ENCODE data around the gene CDH24. TPM values are rescaled to one million over a fixed set of nuclear protein-coding genes. Genes with fewer than 3 reads are reported as not detected.

The CDH24 gene
- polyA plus RNA-seq, 1 donor (not counting 4 experiments of a cell fraction or from before 2014, with no cell fraction given), result 3.9 TPM

GRCh38 chr14:23089498-23090253 is 32.4 kb upstream of the CDH24 start:
- dilution Hi-C loops (cut with MboI; ENCODE audit: extremely low pct_ligation_motif_present, low sequenced_read_pairs), result no loop called here
- Histone ChIP-seq H3K36me3 (ENCODE audit: control insufficient read depth in 2 of 2, extremely low read depth in 1 of 2, insufficient read depth in 2 of 2, low read length in 2 of 2) (peaks cover 18 to 55% of the 10 kb centered on the region in 2 experiments), H3K9ac (ENCODE audit: control insufficient read depth, extremely low read depth, insufficient read depth, low read length) (no peak overlapping the region)

GRCh38 chr14:23086565-23086964 is 29.2 kb upstream of the CDH24 start:
- Histone ChIP-seq H3K9me3 (ENCODE audit: control insufficient read depth, low read depth, low read length) (no peaks in the 10 kb centered on the region), H3K36me3 (ENCODE audit: control insufficient read depth in 2 of 2, extremely low read depth in 1 of 2, insufficient read depth in 2 of 2, low read length in 2 of 2) (peaks cover 18 to 57% of the 10 kb centered on the region in 2 experiments), H3K27ac (ENCODE audit: control insufficient read depth, insufficient read depth, low read length) (no peak overlapping the region), H3K79me2 (ENCODE audit: control insufficient read depth, insufficient read depth, low read length) (peaks cover 31% of the 10 kb centered on the region), H3K9ac (ENCODE audit: control insufficient read depth, extremely low read depth, insufficient read depth, low read length) (no peak overlapping the region), H3K9me1 (ENCODE audit: control insufficient read depth, extremely low read depth, insufficient read depth, low read length) (no peaks in the 10 kb centered on the region), H2AFZ (ENCODE audit: control insufficient read depth, low read length) (no peak overlapping the region), H3K27me3 (ENCODE audit: control insufficient read depth, extremely low read depth, insufficient read depth, low read length) (no peaks in the 10 kb centered on the region), H3K4me3 (ENCODE audit: control insufficient read depth in 2 of 3, extremely low read depth in 1 of 3, insufficient read depth in 2 of 3, low read depth in 1 of 3, low read length in 3 of 3) (no peak overlapping the region), H3K4me1 (ENCODE audit: control insufficient read depth, extremely low read depth, insufficient read depth, low read length) (no peaks in the 10 kb centered on the region), H3K4me2 (ENCODE audit: control insufficient read depth, extremely low read depth, insufficient read depth, low read depth, low read length) (no peak overlapping the region), H4K20me1 (ENCODE audit: control insufficient read depth, extremely low read depth, insufficient read depth, low read length) (no peaks in the 10 kb centered on the region)
- dilution Hi-C loops (cut with MboI; ENCODE audit: extremely low pct_ligation_motif_present, low sequenced_read_pairs), result no loop called here
- no peak for DNase-seq (ENCODE audit: low read depth, low spot score)
- TF ChIP-seq EZH2 (IDR thresholded peaks at IDR 0.05; ENCODE audit: low read length) (no peak), CTCF (optimal IDR thresholded peaks at IDR 0.05 in 1 of 3, IDR thresholded peaks at IDR 0.05 in 1 of 3, conservative IDR thresholded peaks at IDR 0.05 in 1 of 3; ENCODE audit: extremely low read depth in 1 of 3, insufficient read depth in 2 of 3, low read length in 3 of 3) (no peak)
- FAIRE-seq, result no peak

More at GRCh38 chr14:23089498-23090253, 32.4 kb upstream of the CDH24 start:
- Histone ChIP-seq H3K27ac (ENCODE audit: control insufficient read depth, insufficient read depth, low read length) (no peak overlapping the region), H2AFZ (ENCODE audit: control insufficient read depth, low read length) (no peak overlapping the region), H3K9me1 (ENCODE audit: control insufficient read depth, extremely low read depth, insufficient read depth, low read length) (no peaks in the 10 kb centered on the region), H3K79me2 (ENCODE audit: control insufficient read depth, insufficient read depth, low read length) (peaks cover 62% of the 10 kb centered on the region), H4K20me1 (ENCODE audit: control insufficient read depth, extremely low read depth, insufficient read depth, low read length) (peaks cover 8% of the 10 kb centered on the region), H3K4me1 (ENCODE audit: control insufficient read depth, extremely low read depth, insufficient read depth, low read length) (peaks cover 9% of the 10 kb centered on the region), H3K27me3 (ENCODE audit: control insufficient read depth, extremely low read depth, insufficient read depth, low read length) (no peaks in the 10 kb centered on the region), H3K4me3 (ENCODE audit: control insufficient read depth in 2 of 3, extremely low read depth in 1 of 3, insufficient read depth in 2 of 3, low read depth in 1 of 3, low read length in 3 of 3) (no peak overlapping the region), H3K4me2 (ENCODE audit: control insufficient read depth, extremely low read depth, insufficient read depth, low read depth, low read length) (no peak overlapping the region), H3K9me3 (ENCODE audit: control insufficient read depth, low read depth, low read length) (no peaks in the 10 kb centered on the region)
- FAIRE-seq, result no peak
- DNase-seq (ENCODE audit: low read depth, low spot score), result no peak
- TF ChIP-seq CTCF (optimal IDR thresholded peaks at IDR 0.05 in 1 of 3, IDR thresholded peaks at IDR 0.05 in 1 of 3, conservative IDR thresholded peaks at IDR 0.05 in 1 of 3; ENCODE audit: extremely low read depth in 1 of 3, insufficient read depth in 2 of 3, low read length in 3 of 3), result no peak
- no peak for TF ChIP-seq EZH2 (IDR thresholded peaks at IDR 0.05; ENCODE audit: low read length)
